ENCODE measurements around the gene PAX8. TPM values are rescaled to one million over a fixed set of nuclear protein-coding genes. Genes with fewer than 3 reads are reported as not detected.

PAX8 gene
- total RNA-seq, 1 donor from 2014 or later: 0.77 TPM

- no peaks in the 10 kb centered on the region for H3K36me3 Mint-ChIP-seq (ENCODE audit: low read depth)
- H3K4me3 Mint-ChIP-seq: no peak overlapping the region
- no peak for DNase-seq
- no peaks in the 10 kb centered on the region for H3K4me1 Mint-ChIP-seq
- H3K27ac Mint-ChIP-seq: no peak overlapping the region
- no peaks in the 10 kb centered on the region for H3K9me3 Mint-ChIP-seq
- intact Hi-C loops (cut with micrococcal nuclease): no loop called here
- H3K27me3 Mint-ChIP-seq: peaks cover 44% of the 10 kb centered on the region
Measured at GRCh38 chr2:113266431-113266830, 12.3 kb downstream of the PAX8 start.

GRCh38 chr2:113264713-113265403 lies 13.9 kb downstream of the PAX8 start:
- no peak overlapping the region for H3K27ac Mint-ChIP-seq
- peaks cover 3% of the 10 kb centered on the region for H3K4me1 Mint-ChIP-seq
- H3K36me3 Mint-ChIP-seq (ENCODE audit: low read depth): no peaks in the 10 kb centered on the region
- H3K4me3 Mint-ChIP-seq: no peak overlapping the region
- H3K9me3 Mint-ChIP-seq: no peaks in the 10 kb centered on the region
- H3K27me3 Mint-ChIP-seq: peaks cover 32% of the 10 kb centered on the region
- intact Hi-C loops (cut with micrococcal nuclease): no loop called here
- DNase-seq: no peak

- Mint-ChIP-seq H3K4me1 (peaks cover 3% of the 10 kb centered on the region), H3K36me3 (ENCODE audit: low read depth) (no peaks in the 10 kb centered on the region), H3K4me3 (no peak overlapping the region), H3K9me3 (no peaks in the 10 kb centered on the region), H3K27ac (no peak overlapping the region), H3K27me3 (peaks cover 34% of the 10 kb centered on the region)
- intact Hi-C loops (cut with micrococcal nuclease): no loop called here
- DNase-seq: no peak
Measured at GRCh38 chr2:113263546-113263945, 15.2 kb downstream of the PAX8 start.

- DNase-seq: no peak
- intact Hi-C loops (cut with micrococcal nuclease): no loop called here
- Mint-ChIP-seq H3K4me3 (no peak overlapping the region), H3K27ac (no peak overlapping the region), H3K27me3 (peaks cover 32% of the 10 kb centered on the region), H3K9me3 (no peaks in the 10 kb centered on the region), H3K36me3 (ENCODE audit: low read depth) (no peaks in the 10 kb centered on the region), H3K4me1 (peaks cover 5% of the 10 kb centered on the region)
Measured at GRCh38 chr2:113260991-113261390, 17.7 kb downstream of the PAX8 start.

- Mint-ChIP-seq H3K27me3 (peaks cover 16% of the 10 kb centered on the region), H3K9me3 (no peaks in the 10 kb centered on the region), H3K36me3 (ENCODE audit: low read depth) (peaks cover 3% of the 10 kb centered on the region), H3K27ac (no peak overlapping the region), H3K4me1 (peaks cover 17% of the 10 kb centered on the region), H3K4me3 (no peak overlapping the region)
- intact Hi-C loops (cut with micrococcal nuclease): no loop called here
- DNase-seq: no peak
Measured at GRCh38 chr2:113258471-113259147, 20.1 kb downstream of the PAX8 start.

- no peak overlapping the region for H3K4me3 Mint-ChIP-seq
- intact Hi-C loops (cut with micrococcal nuclease): no loop called here
Measured at GRCh38 chr2:113257516-113258264, 21.0 kb downstream of the PAX8 start.

GRCh38 chr2:113255140-113256070 lies 23.3 kb downstream of the PAX8 start:
- H3K4me1 Mint-ChIP-seq: peaks cover 47% of the 10 kb centered on the region
- intact Hi-C loops (cut with micrococcal nuclease): no loop called here
- no peak overlapping the region for H3K4me3 Mint-ChIP-seq
- no peak for DNase-seq
- H3K36me3 Mint-ChIP-seq (ENCODE audit: low read depth): peaks cover 3% of the 10 kb centered on the region
- peaks cover 6% of the 10 kb centered on the region for H3K27me3 Mint-ChIP-seq
- H3K27ac Mint-ChIP-seq: peak overlapping the region; percentile 25
- H3K9me3 Mint-ChIP-seq: no peaks in the 10 kb centered on the region

More at GRCh38 chr2:113257516-113258264, 21.0 kb downstream of the PAX8 start:
- Mint-ChIP-seq H3K36me3 (ENCODE audit: low read depth) (peaks cover 3% of the 10 kb centered on the region), H3K27ac (no peak overlapping the region), H3K4me1 (peaks cover 26% of the 10 kb centered on the region), H3K27me3 (peaks cover 10% of the 10 kb centered on the region), H3K9me3 (no peaks in the 10 kb centered on the region)
- DNase-seq: no peak

GRCh38 chr2:113253453-113253852 lies 25.3 kb downstream of the PAX8 start:
- peak overlapping the region; percentile 35 for H3K27ac Mint-ChIP-seq
- peaks cover 3% of the 10 kb centered on the region for H3K36me3 Mint-ChIP-seq (ENCODE audit: low read depth)
- no peaks in the 10 kb centered on the region for H3K9me3 Mint-ChIP-seq
- peak overlapping the region; percentile 23 for H3K4me3 Mint-ChIP-seq
- H3K27me3 Mint-ChIP-seq: peaks cover 4% of the 10 kb centered on the region
- intact Hi-C loops (cut with micrococcal nuclease): no loop called here
- peaks cover 49% of the 10 kb centered on the region for H3K4me1 Mint-ChIP-seq
- no peak for DNase-seq

- DNase-seq: no peak
- intact Hi-C loops (cut with micrococcal nuclease): no loop called here
- Mint-ChIP-seq H3K27me3 (peaks cover 1% of the 10 kb centered on the region), H3K36me3 (ENCODE audit: low read depth) (peaks cover 3% of the 10 kb centered on the region), H3K27ac (peak overlapping the region; percentile 35), H3K9me3 (no peaks in the 10 kb centered on the region), H3K4me1 (peaks cover 53% of the 10 kb centered on the region), H3K4me3 (peak overlapping the region; percentile 23)
Measured at GRCh38 chr2:113252047-113252590, 26.6 kb downstream of the PAX8 start.

- Mint-ChIP-seq H3K27me3 (no peaks in the 10 kb centered on the region), H3K4me3 (peak overlapping the region; percentile 62), H3K4me1 (peaks cover 52% of the 10 kb centered on the region), H3K9me3 (no peaks in the 10 kb centered on the region), H3K36me3 (ENCODE audit: low read depth) (peaks cover 5% of the 10 kb centered on the region), H3K27ac (peak overlapping the region; percentile 85)
- DNase-seq: peak; percentile 82
- intact Hi-C loops (cut with micrococcal nuclease): no loop called here
Measured at GRCh38 chr2:113251118-113251517, 27.6 kb downstream of the PAX8 start.

GRCh38 chr2:113248997-113249770 lies 29.5 kb downstream of the PAX8 start:
- Mint-ChIP-seq H3K27ac (peak overlapping the region; percentile 61), H3K27me3 (no peaks in the 10 kb centered on the region), H3K36me3 (ENCODE audit: low read depth) (peaks cover 2% of the 10 kb centered on the region), H3K4me3 (no peak overlapping the region), H3K9me3 (no peaks in the 10 kb centered on the region), H3K4me1 (peaks cover 43% of the 10 kb centered on the region)
- intact Hi-C loops (cut with micrococcal nuclease): loop anchor here (1.0 kb wide), 1 partner anchor 121 kb away; no protein-coding TSS in a partner anchor
- DNase-seq: peak; percentile 93

- Mint-ChIP-seq H3K36me3 (ENCODE audit: low read depth) (peaks cover 2% of the 10 kb centered on the region), H3K4me1 (peaks cover 25% of the 10 kb centered on the region), H3K27me3 (peaks cover 2% of the 10 kb centered on the region), H3K9me3 (no peaks in the 10 kb centered on the region), H3K27ac (no peak overlapping the region), H3K4me3 (no peak overlapping the region)
- DNase-seq: no peak
- intact Hi-C loops (cut with micrococcal nuclease): no loop called here
Measured at GRCh38 chr2:113246606-113247005, 32.1 kb downstream of the PAX8 start.

Measured in activated CD4-positive, alpha-beta T cell treated with anti-CD3 and anti-CD28 coated beads, Interleukin-2, amount 10 ng/mL, durations not matched to agents 24 days and 14 days (primary cell).